Measurements from ENCODE around the gene FAM209A.

DNA sequence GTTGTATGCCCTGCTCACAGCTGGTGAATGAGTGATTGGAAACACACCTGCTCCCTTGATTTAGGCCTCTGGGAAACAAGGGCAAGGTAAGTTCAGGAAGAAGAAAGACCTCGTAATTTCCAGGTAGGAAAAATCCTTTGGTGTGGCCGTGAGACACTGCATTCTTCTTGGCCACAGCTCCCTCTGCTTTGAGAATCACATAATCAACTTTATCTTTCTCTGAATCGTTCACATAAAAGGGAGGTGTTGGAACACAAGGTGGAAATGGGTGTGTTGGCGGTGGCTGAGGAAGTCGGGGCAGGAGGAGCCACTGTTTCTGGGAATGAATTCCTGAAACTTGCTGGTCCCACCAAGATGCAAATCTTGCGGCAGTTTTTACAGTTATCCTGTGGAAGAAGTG is 34.4 kb downstream of the FAM209A start:
- TF ChIP-seq POLR2A (IDR thresholded peaks at IDR 0.05; ENCODE audit: low read depth, low read length) (no peak), POLR2AphosphoS5 (IDR thresholded peaks at IDR 0.05; ENCODE audit: low read depth, low read length) (no peak), TAF1 (IDR thresholded peaks at IDR 0.05; ENCODE audit: borderline replicate concordance, low read depth, low read length) (no peak)

Measured in GM12892 (cell line).